Epithelial cell of prostate (primary cell): ENCODE data around the gene LRWD1.
"Not testable (repeated sequence)": the region's sequence is repeated elsewhere in the genome, so short reads cannot be mapped to it uniquely, and the experiment has no call there.

ENCODE experiments used
- DNase-seq: peaks from one replicate; pipeline ENCODE4 v3.0.0-alpha.2; 2011; ENCODE audit warnings: low read depth, low spot score
- H3K27ac ChIP-seq: fragments of 450-650 bp; 2 replicates; pipeline ENCODE4 v1.5.1; 2017; ENCODE audit warnings: mild to moderate bottlenecking

The LRWD1 gene

GRCh38 chr7:102493220-102493935 lies 28.6 kb downstream of the LRWD1 start:
- H3K27ac ChIP-seq, DNase-seq: not testable (repeated sequence)

- H3K27ac ChIP-seq, DNase-seq: not testable (repeated sequence)
Measured at GRCh38 chr7:102494026-102494425, 29.2 kb downstream of the LRWD1 start.

- not testable (repeated sequence) for H3K27ac ChIP-seq, DNase-seq
Measured at GRCh38 chr7:102494473-102495149, 29.8 kb downstream of the LRWD1 start.

DNA sequence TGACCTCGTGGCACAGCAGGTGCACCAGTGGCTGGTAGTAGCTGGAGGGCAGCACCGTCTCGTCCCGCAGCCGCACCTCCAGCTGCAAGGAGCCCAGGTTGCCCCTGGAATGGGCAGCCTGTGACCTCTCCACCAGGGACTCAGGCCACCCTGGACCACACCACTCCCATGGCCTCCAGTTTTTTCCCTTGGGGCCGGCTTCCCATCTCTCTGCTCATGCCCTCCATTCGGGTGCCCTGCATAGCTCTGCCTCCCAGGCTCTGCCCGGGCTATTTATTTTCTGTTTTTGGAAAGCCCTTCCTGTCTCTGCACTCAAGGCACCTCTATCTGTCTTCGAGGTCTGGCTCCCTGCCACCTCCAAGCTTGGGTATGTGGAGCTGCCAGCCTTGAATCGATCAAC lies 32.1 kb downstream of the LRWD1 start:
- not testable (repeated sequence) for H3K27ac ChIP-seq, DNase-seq

GRCh38 chr7:102497308-102497707 lies 32.5 kb downstream of the LRWD1 start:
- H3K27ac ChIP-seq, DNase-seq: not testable (repeated sequence)

- DNase-seq, H3K27ac ChIP-seq: not testable (repeated sequence)
Measured at GRCh38 chr7:102498321-102498720, 33.5 kb downstream of the LRWD1 start.

GRCh38 chr7:102503141-102503540 lies 38.4 kb downstream of the LRWD1 start:
- H3K27ac ChIP-seq, DNase-seq: not testable (repeated sequence)

GRCh38 chr7:102505298-102506185 lies 40.8 kb downstream of the LRWD1 start:
- DNase-seq, H3K27ac ChIP-seq: not testable (repeated sequence)

GRCh38 chr7:102507410-102508088 lies 42.8 kb downstream of the LRWD1 start:
- H3K27ac ChIP-seq, DNase-seq: not testable (repeated sequence)

GRCh38 chr7:102510575-102510974 lies 45.8 kb downstream of the LRWD1 start:
- not testable (repeated sequence) for DNase-seq, H3K27ac ChIP-seq

DNA sequence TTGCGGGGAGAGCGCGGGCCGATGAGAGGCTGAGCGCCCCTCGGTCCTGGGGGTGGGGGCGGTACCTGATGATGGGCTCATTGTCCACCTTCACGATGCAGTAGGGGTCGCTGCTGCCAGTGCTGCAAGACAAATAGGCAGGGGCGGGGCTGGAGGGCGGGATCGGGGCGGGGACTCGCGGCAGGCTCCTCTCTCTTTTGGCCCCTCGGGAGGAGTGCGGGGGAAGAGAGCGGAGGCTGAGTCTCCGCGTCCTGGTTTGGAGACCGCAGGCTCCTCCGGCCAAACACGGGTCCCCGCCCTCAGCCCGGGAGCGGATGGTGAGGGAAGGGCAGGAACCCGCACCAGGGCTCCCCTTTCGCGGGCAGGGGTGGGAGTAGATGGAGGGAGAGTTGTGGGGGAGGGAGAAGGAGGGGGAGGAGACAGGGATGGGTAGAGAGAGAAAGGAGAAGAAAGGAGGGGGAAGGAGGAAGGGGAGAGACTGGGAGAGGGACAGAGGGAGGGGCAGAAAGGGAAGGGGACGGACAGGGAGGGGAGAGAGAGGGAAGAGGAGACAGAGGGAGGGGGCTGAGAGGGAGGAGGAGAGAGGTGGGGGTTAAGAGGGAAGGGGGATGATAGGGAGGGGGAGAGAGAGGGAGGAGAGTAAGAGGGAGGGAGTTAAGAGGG lies 47.2 kb downstream of the LRWD1 start:
- H3K27ac ChIP-seq, DNase-seq: not testable (repeated sequence)

DNA sequence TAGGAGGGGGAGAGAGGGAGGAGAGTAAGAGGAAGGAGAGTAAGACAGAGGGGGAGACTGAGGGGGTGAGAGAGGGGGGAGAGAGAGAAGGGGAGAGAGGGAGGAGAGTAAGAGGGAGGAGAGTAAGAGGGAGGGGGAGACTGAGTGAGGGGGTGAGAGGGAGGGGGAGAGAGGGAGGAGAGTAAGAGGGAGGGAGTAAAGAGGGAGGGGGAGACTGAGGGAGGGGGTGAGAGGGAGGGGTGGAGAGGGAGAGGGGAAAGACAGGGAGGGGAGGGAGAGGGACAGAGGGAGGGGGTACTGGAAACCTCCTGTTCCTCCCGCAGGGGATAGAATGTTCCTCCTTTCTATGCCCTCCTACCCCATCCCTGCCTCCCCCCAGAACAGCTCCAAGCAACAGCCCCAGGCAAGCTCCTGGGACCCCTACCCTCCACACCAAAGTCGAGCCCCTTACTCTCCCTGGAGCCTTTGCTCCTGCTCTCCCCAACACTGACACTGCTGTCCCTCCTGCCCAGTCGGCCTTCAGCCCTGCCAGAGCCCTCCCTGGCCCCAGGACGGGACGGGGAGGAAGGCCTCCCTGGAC lies 47.9 kb downstream of the LRWD1 start:
- not testable (repeated sequence) for DNase-seq, H3K27ac ChIP-seq

DNA sequence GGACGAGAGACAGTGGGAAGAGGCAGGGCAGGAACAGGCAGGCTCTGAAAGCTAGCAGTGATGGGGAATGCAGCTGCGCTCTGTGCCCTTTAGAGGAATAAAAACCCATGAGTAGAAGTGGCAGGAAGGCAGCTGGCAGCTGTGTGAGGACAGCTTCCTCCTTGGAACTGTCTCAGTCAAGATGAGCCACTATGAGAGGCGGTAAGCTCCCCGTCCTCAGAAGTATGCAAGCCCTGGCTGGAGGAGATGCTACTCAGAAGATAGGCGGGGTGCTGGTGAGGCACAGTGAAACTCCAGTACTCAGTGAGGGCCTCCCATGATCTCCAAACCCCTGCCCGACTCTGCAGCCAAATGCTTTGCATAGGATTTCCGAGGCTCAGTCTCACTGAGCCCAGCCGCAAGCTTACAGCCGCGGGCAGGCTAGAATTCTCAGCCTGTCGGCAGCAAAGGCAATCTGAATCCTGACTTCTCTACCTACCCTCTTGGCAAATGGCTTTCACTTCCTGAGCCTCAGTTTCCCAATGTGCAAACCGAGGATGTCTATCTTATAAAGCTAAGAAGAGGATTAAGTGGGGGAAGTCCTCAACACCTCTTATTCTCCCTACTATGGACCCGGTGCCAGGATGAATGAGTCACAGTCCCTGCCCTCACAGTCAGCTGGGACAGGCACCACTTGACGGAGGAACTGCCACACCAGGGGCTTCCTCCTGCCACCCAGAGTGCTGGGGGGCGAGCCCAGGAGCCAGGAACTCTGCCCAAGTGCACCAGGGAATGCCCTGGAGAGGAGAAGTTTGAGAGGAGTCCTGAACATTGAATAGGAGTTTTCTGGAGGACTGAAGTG lies 50.3 kb downstream of the LRWD1 start:
- not testable (repeated sequence) for H3K27ac ChIP-seq, DNase-seq

DNA sequence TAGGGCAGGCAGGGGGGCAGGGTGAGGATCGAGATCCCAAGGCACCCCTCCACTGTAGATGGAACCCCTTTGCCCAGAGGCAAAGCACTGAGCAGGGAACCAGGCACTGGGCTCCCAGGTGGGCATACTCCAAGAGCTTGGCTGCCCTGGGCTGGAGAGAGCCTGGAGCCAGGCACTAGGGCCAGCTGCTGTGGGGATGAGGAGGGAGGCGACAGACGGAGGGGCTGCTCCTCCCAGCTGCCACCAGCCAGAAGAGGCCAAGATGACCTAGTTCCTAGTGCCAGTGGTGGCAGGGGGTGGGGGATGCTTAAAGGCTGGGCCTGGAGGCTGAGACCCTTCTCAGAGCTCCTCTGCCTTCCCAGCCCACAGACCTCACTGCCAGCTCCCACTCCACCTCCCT lies 51.1 kb downstream of the LRWD1 start:
- not testable (repeated sequence) for H3K27ac ChIP-seq, DNase-seq

DNA sequence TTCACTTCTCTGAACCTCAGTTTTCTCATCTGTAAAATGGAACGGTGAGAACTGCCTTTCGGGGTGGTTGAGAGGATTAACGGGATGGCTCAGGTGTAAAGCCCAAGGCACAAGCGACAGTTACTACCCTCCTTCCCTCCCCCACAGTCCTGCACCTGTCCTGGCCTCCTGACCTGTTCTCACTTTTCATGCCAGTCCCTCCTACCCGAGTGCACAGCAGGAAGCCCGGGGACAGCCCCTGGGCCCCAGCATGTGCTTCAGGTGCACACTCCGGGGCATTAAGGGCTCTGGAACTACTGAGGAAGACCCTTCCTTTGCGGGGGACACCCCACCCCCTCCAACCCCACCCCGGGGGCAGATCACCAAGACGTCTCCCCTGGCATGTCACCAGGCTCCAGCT lies 52.2 kb downstream of the LRWD1 start:
- DNase-seq, H3K27ac ChIP-seq: not testable (repeated sequence)

DNA sequence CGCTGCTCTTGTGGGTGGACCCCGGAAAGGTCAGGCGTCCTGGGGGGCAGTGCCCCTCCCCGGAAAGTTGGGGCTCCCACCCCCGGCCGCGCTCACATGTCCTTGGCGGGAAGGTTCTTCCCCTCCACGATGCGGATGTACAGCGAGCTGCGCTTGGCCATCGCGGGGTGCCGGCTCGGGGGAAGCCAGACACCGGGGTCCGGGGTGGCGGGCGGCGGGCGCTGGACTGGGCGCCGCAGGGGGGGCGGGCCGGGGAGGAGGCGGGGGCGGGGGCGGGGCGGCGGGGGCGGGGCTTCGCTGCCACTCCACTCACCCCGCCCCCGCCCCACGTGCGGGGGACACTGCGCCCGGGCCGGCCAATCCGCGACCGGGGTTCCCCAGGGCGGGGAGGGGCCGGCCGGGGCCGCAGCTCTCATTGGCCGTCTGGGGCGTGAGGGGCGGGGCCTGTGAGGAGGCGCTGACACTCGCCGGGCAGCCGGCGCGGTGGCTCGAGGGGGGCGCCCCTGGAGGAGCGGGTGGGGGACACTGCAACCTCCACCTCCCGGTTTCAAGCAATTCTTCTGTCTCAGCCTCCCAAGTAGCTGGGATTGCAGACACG lies 52.9 kb downstream of the LRWD1 start, which contains the start of gene RASA4B:
RASA4B (minus strand) TSS at position 228 of the 598 bp plus-strand sequence; CDS start at position 161, 67 bp downstream.
- DNase-seq, H3K27ac ChIP-seq: not testable (repeated sequence)

- not testable (repeated sequence) for DNase-seq, H3K27ac ChIP-seq
Measured at GRCh38 chr7:102520797-102521196, 56.0 kb downstream of the LRWD1 start.
